CD14-positive monocyte (primary cell): ENCODE results near the gene CCDC154. TPM values are rescaled to one million over a fixed set of nuclear protein-coding genes. Genes with fewer than 3 reads are reported as not detected.
A peak's percentile ranks its signal among the peaks of the same experiment; 100 is the strongest.

Source experiments
- DNase-seq, 3 donors: peaks; one replicate each; pipeline ENCODE4 v3.0.0-alpha.2; 2011 to 2022
- H2AFZ ChIP-seq: 2 replicates; pipeline ENCODE4 v1.6.0; 2012; ENCODE audit warnings: mild to moderate bottlenecking, low read depth, low read length, inconsistent platforms; ENCODE audit not compliant: insufficient read depth, poor library complexity, severe bottlenecking
- H3K27ac ChIP-seq, 2 donors: 1 replicate in 1 of 2; 2 replicates in 1 of 2; pipeline ENCODE4 v1.5.1; 2012 to 2013; ENCODE audit warnings: low read length in 2 of 2, control low read depth in 1 of 2, inconsistent platforms in 1 of 2, low read depth in 1 of 2, mild to moderate bottlenecking in 1 of 2
- H3K27me3 ChIP-seq, 2 donors: one replicate each; pipeline versions ENCODE4 v1.6.0 to v1.6.1; 2011 to 2013; ENCODE audit warnings: low read length in 2 of 2; ENCODE audit not compliant: control insufficient read depth in 2 of 2, insufficient read depth in 2 of 2
- H3K36me3 ChIP-seq, 2 donors: replicated peaks in 1 of 2; 1 replicate in 1 of 2; 2 replicates in 1 of 2; pipeline versions ENCODE4 v1.5.1 to v1.6.1; 2012 to 2013; ENCODE audit warnings: low read length in 2 of 2, control low read depth in 1 of 2, inconsistent platforms in 1 of 2, mild to moderate bottlenecking in 1 of 2; ENCODE audit not compliant: insufficient read depth in 2 of 2, control insufficient read depth in 1 of 2
- H3K4me1 ChIP-seq, 2 donors: 1 replicate in 1 of 2; 2 replicates in 1 of 2; pipeline versions ENCODE4 v1.5.1 to v1.6.1; 2012 to 2013; ENCODE audit warnings: low read length in 2 of 2, control low read depth in 1 of 2, inconsistent platforms in 1 of 2, mild to moderate bottlenecking in 1 of 2, moderate library complexity in 1 of 2; ENCODE audit not compliant: insufficient read depth in 2 of 2, control insufficient read depth in 1 of 2
- H3K4me2 ChIP-seq: replicated peaks from 2 replicates; pipeline ENCODE3; 2012; ENCODE audit warnings: low read length, moderate library complexity, mild to moderate bottlenecking; ENCODE audit not compliant: poor library complexity, severe bottlenecking; ENCODE audit errors: extremely low read depth
- H3K4me3 ChIP-seq, 3 experiments: fragments of 200-600 bp in 1 of 3; sonication (generic) in 1 of 3; replicated peaks in 1 of 3; 1 replicate in 2 of 3; 2 replicates in 1 of 3; pipeline ENCODE4 v1.5.1; 2011 to 2013; ENCODE audit warnings: low read length in 3 of 3, mild to moderate bottlenecking in 3 of 3, control low read depth in 2 of 3, low read depth in 2 of 3, inconsistent platforms in 1 of 3, moderate library complexity in 1 of 3
- H3K79me2 ChIP-seq: 2 replicates; pipeline ENCODE4 v1.6.0; 2012; ENCODE audit warnings: mild to moderate bottlenecking, control low read depth, inconsistent platforms, low read length, moderate library complexity; ENCODE audit not compliant: insufficient read depth
- H3K9ac ChIP-seq: 2 replicates; pipeline ENCODE4 v1.6.0; 2017; ENCODE audit warnings: low read length, mild to moderate bottlenecking; ENCODE audit not compliant: insufficient read depth, poor library complexity, severe bottlenecking
- H3K9me3 ChIP-seq, 2 donors: replicated peaks in 1 of 2; 1 replicate in 1 of 2; 2 replicates in 1 of 2; pipeline versions ENCODE4 v1.5.1 to v1.6.1; 2012 to 2013; ENCODE audit warnings: low read length in 2 of 2, control low read depth in 1 of 2; ENCODE audit not compliant: control insufficient read depth in 1 of 2, insufficient read depth in 1 of 2
- H4K20me1 ChIP-seq: 2 replicates; pipeline ENCODE4 v1.6.0; 2012; ENCODE audit warnings: mild to moderate bottlenecking, low read length, control low read depth, moderate library complexity; ENCODE audit not compliant: insufficient read depth
- H3K27ac Mint-ChIP-seq, 7 donors: one replicate each; pipeline ENCODE4 v1.8.0; 2020; ENCODE audit warnings: mild to moderate bottlenecking in 7 of 7, mixed read lengths in 7 of 7, moderate library complexity in 6 of 7, inconsistent platforms in 2 of 7
- H3K27me3 Mint-ChIP-seq, 3 donors: one replicate each; pipeline ENCODE4 v1.8.0; 2021 to 2022; ENCODE audit warnings: low read depth in 3 of 3, mild to moderate bottlenecking in 3 of 3, mixed read lengths in 3 of 3, moderate library complexity in 3 of 3, inconsistent platforms in 1 of 3
- H3K36me3 Mint-ChIP-seq, 2 donors: one replicate each; pipeline ENCODE4 v1.8.0; 2020; ENCODE audit warnings: mixed read lengths in 2 of 2, inconsistent platforms in 1 of 2, mild to moderate bottlenecking in 1 of 2
- H3K4me1 Mint-ChIP-seq: one replicate; pipeline ENCODE4 v1.8.0; 2020; ENCODE audit warnings: mild to moderate bottlenecking, mixed read lengths
- H3K4me3 Mint-ChIP-seq, 2 donors: one replicate each; pipeline ENCODE4 v1.8.0; 2020; ENCODE audit warnings: mild to moderate bottlenecking in 2 of 2, mixed read lengths in 2 of 2, moderate library complexity in 1 of 2
- H3K9me3 Mint-ChIP-seq, 7 donors: one replicate each; pipeline ENCODE4 v1.8.0; 2020 to 2022; ENCODE audit warnings: mixed read lengths in 7 of 7, mild to moderate bottlenecking in 6 of 7, moderate library complexity in 6 of 7, inconsistent platforms in 2 of 7
- CTCF ChIP-seq: fragments of 200-600 bp; IDR thresholded peaks from one replicate; pipeline ENCODE4 v1.8.0; 2022; ENCODE audit warnings: antibody characterized with exemption, mild to moderate bottlenecking
- WGBS: methylation state at CpG from one replicate; pipeline ENCODE4 v1.1.5; 2013; ENCODE audit warnings: missing lambda C conversion rate; ENCODE audit not compliant: insufficient coverage; 5-methylcytosine and 5-hydroxymethylcytosine counted together
- intact Hi-C, 2 donors: fragments of 100-400 bp; cut with micrococcal nuclease; formaldehyde crosslinking; loops; one replicate each; pipeline versions ENCODE4 v1.15.0 to v1.15.1; 2023
- polyA plus RNA-seq, 3 donors: library from polyadenylated mRNA; depleted of rRNA in 1 of 3; unstranded in 2 of 3; stranded (reverse) in 1 of 3; fragments of 300-500 nt in 2 of 3; fragments of >200 nt in 1 of 3; fragmentation: Illumina TruSeq in 2 of 3; gene quantifications; 1 replicate in 2 of 3; 2 replicates in 1 of 3; pipeline ENCODE4 v1.2.3, GENCODE V29; 2012 to 2021

The CCDC154 gene
- polyA plus RNA-seq, 3 donors = 5.9 TPM; not detected in 2

GRCh38 chr16:1393613-1394176 lies 50.7 kb downstream of the CCDC154 start:
- Mint-ChIP-seq H3K36me3 (peaks cover 60 to 84% of the 10 kb centered on the region in 2 donors), H3K4me1 (no peaks in the 10 kb centered on the region), H3K9me3 (no peaks in the 10 kb centered on the region), H3K4me3 (no peak overlapping the region), H3K27me3 (peaks cover 0 to 3% (median 0%) of the 10 kb centered on the region in 3 donors), H3K27ac (no peak overlapping the region)
- DNase-seq = no peak
- Histone ChIP-seq H3K27ac (no peak overlapping the region), H3K9me3 (no peaks in the 10 kb centered on the region), H2AFZ (no peak overlapping the region), H3K4me3 (no peak overlapping the region), H3K27me3 (no peaks in the 10 kb centered on the region), H3K4me1 (no peaks in the 10 kb centered on the region), H4K20me1 (peaks cover 23% of the 10 kb centered on the region), H3K9ac (no peak overlapping the region), H3K79me2 (no peaks in the 10 kb centered on the region), H3K36me3 (peaks cover 80 to 92% of the 10 kb centered on the region in 2 donors), H3K4me2 (no peak overlapping the region)
- intact Hi-C loops = no loop called here
- TF ChIP-seq CTCF = no peak
- WGBS = 97% methylated on average over 18 of the region's 21 CpGs

- Mint-ChIP-seq H3K4me1 (no peaks in the 10 kb centered on the region), H3K9me3 (no peaks in the 10 kb centered on the region), H3K36me3 (peaks cover 57 to 81% of the 10 kb centered on the region in 2 donors), H3K27me3 (peaks cover 0 to 3% (median 0%) of the 10 kb centered on the region in 3 donors), H3K4me3 (no peak overlapping the region), H3K27ac (peak overlapping the region in 2 of 7 donors; percentile 20 to 36)
- 98% methylated on average over 9 of the region's 17 CpGs for WGBS
- Histone ChIP-seq H2AFZ (no peak overlapping the region), H3K79me2 (no peaks in the 10 kb centered on the region), H3K36me3 (peaks cover 80 to 92% of the 10 kb centered on the region in 2 donors), H4K20me1 (peaks cover 28% of the 10 kb centered on the region), H3K27ac (no peak overlapping the region), H3K9ac (no peak overlapping the region), H3K9me3 (no peaks in the 10 kb centered on the region), H3K4me3 (no peak overlapping the region), H3K4me2 (no peak overlapping the region), H3K4me1 (no peaks in the 10 kb centered on the region), H3K27me3 (no peaks in the 10 kb centered on the region)
- DNase-seq = no peak
- intact Hi-C loops = no loop called here
- no peak for TF ChIP-seq CTCF
These were observed 51.5 kb downstream of the CCDC154 start for GRCh38 chr16:1392826-1393225.
